Progenitor cell of endocrine pancreas (in vitro differentiated cells): Measurements from ENCODE around the gene GDF10. TPM values are rescaled to one million over a fixed set of nuclear protein-coding genes. Genes with fewer than 3 reads are reported as not detected.

Experiments
- DNase-seq: peaks from one replicate; pipeline ENCODE4 v3.0.0; 2021; ENCODE audit warnings: low spot score; ENCODE audit not compliant: unreplicated experiment
- H3K27ac Mint-ChIP-seq: 2 replicates; pipeline ENCODE4 v1.8.0; 2021; ENCODE audit warnings: mild to moderate bottlenecking, moderate library complexity, mixed read lengths
- H3K27me3 Mint-ChIP-seq: 2 replicates; pipeline ENCODE4 v1.8.0; 2021; ENCODE audit warnings: mixed read lengths
- H3K36me3 Mint-ChIP-seq: 2 replicates; pipeline ENCODE4 v1.8.0; 2022; ENCODE audit warnings: mixed read lengths; ENCODE audit not compliant: insufficient read depth
- H3K4me1 Mint-ChIP-seq: 2 replicates; pipeline ENCODE4 v1.8.0; 2021; ENCODE audit warnings: low read depth, mixed read lengths
- H3K4me3 Mint-ChIP-seq: 2 replicates; pipeline ENCODE4 v1.8.0; 2021; ENCODE audit warnings: low read depth, mild to moderate bottlenecking, moderate library complexity, mixed read lengths
- H3K9me3 Mint-ChIP-seq: 2 replicates; pipeline ENCODE4 v1.8.0; 2021; ENCODE audit warnings: low read depth, mixed read lengths
- total RNA-seq: library from RNA; stranded (reverse); gene quantifications from 2 replicates; pipeline ENCODE4 v1.2.1, GENCODE V29; 2021
- TF ChIP-seq, protein P1 (sequence below): fragments of 200-600 bp; sonication (generic); IDR thresholded peaks from one replicate; pipeline ENCODE4 v1.5.0; 2021; ENCODE audit warnings: antibody characterized with exemption, mild to moderate bottlenecking; ENCODE audit not compliant: unreplicated experiment

The GDF10 gene
- total RNA-seq, 1 donor from 2014 or later: not detected

DNA sequence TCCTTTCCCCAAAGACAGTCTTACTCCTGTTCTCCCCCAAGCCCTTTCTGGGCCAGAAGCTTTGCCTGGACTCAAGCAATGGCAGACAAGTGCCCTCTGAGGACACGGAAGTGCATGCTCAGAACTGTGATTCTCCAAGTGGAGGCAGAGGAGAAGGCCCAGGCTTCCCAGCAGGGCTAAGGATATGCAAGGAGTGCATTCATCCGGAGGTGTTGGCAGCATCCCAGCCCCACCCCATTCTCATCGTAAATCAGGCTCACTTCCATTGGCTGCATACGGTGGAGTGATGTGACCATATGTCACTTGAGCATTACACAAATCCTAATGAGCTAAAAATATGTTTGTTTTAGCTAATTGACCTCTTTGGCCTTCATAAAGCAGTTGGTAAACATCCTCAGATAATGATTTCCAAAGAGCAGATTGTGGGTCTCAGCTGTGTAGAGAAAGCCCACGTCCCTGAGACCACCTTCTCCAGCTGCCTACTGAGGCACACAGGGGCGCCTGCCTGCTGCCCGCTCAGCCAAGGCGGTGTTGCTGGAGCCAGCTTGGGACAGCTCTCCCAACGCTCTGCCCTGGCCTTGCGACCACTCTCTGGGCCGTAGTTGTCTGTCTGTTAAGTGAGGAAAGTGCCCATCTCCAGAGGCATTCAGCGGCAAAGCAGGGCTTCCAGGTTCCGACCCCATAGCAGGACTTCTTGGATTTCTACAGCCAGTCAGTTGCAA lies 46.7 kb downstream of the GDF10 start:
- H3K27ac Mint-ChIP-seq: no peak overlapping the region
- H3K9me3 Mint-ChIP-seq: no peaks in the 10 kb centered on the region
- TF ChIP-seq, protein P1, sequence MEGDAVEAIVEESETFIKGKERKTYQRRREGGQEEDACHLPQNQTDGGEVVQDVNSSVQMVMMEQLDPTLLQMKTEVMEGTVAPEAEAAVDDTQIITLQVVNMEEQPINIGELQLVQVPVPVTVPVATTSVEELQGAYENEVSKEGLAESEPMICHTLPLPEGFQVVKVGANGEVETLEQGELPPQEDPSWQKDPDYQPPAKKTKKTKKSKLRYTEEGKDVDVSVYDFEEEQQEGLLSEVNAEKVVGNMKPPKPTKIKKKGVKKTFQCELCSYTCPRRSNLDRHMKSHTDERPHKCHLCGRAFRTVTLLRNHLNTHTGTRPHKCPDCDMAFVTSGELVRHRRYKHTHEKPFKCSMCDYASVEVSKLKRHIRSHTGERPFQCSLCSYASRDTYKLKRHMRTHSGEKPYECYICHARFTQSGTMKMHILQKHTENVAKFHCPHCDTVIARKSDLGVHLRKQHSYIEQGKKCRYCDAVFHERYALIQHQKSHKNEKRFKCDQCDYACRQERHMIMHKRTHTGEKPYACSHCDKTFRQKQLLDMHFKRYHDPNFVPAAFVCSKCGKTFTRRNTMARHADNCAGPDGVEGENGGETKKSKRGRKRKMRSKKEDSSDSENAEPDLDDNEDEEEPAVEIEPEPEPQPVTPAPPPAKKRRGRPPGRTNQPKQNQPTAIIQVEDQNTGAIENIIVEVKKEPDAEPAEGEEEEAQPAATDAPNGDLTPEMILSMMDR: no peak
- no peak overlapping the region for H3K4me3 Mint-ChIP-seq
- H3K27me3 Mint-ChIP-seq: peaks cover 17% of the 10 kb centered on the region
- H3K36me3 Mint-ChIP-seq: no peaks in the 10 kb centered on the region
- DNase-seq: no peak
- H3K4me1 Mint-ChIP-seq: peaks cover 2% of the 10 kb centered on the region

DNA sequence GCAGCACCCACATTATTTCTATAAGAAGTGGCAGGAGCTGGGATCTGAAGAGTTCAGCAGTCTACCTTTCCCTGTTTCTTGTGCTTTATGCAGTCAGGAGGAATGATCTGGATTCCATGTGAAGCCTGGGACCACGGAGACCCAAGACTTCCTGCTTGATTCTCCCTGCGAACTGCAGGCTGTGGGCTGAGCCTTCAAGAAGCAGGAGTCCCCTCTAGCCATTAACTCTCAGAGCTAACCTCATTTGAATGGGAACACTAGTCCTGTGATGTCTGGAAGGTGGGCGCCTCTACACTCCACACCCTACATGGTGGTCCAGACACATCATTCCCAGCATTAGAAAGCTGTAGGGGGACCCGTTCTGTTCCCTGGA lies 47.3 kb downstream of the GDF10 start:
- H3K4me1 Mint-ChIP-seq: peaks cover 2% of the 10 kb centered on the region
- no peaks in the 10 kb centered on the region for H3K36me3 Mint-ChIP-seq
- no peaks in the 10 kb centered on the region for H3K9me3 Mint-ChIP-seq
- no peak overlapping the region for H3K4me3 Mint-ChIP-seq
- TF ChIP-seq, protein P1: no peak
- H3K27me3 Mint-ChIP-seq: peaks cover 17% of the 10 kb centered on the region
- no peak for DNase-seq
- H3K27ac Mint-ChIP-seq: no peak overlapping the region

DNA sequence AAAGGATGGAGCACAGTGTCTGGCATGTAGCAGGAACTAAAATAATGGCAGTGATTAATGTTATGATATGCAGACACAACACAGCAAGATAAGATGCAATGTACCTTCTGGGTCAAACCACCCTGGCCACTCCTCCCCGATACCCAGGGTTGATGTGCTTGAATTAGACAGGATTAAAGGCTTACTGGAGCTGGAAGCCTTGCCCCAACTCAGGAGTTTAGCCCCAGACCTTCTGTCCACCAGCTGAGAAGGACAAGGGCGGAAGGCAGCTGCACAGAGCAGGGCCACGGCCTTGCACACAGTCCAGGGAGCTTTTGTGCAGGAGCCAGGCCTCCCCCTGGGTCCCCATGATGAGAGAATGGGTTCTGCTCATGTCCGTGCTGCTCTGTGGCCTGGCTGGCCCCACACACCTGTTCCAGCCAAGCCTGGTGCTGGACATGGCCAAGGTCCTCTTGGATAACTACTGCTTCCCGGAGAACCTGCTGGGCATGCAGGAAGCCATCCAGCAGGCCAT lies 48.2 kb downstream of the GDF10 start, which contains the start of gene RBP3:
Gene RBP3, plus strand, starts transcription at position 226 of the 514 bp plus-strand sequence. Its CDS starts 122 bp downstream, at position 348.
- Mint-ChIP-seq H3K9me3 (no peaks in the 10 kb centered on the region), H3K4me3 (no peak within 1 kb of the TSS), H3K27me3 (peaks cover 21% of the 10 kb centered on the region), H3K4me1 (peaks cover 2% of the 10 kb centered on the region), H3K36me3 (no peaks in the 10 kb centered on the region), H3K27ac (no peak within 1 kb of the TSS)
- no peak for DNase-seq
- TF ChIP-seq, protein P1: no peak

DNA sequence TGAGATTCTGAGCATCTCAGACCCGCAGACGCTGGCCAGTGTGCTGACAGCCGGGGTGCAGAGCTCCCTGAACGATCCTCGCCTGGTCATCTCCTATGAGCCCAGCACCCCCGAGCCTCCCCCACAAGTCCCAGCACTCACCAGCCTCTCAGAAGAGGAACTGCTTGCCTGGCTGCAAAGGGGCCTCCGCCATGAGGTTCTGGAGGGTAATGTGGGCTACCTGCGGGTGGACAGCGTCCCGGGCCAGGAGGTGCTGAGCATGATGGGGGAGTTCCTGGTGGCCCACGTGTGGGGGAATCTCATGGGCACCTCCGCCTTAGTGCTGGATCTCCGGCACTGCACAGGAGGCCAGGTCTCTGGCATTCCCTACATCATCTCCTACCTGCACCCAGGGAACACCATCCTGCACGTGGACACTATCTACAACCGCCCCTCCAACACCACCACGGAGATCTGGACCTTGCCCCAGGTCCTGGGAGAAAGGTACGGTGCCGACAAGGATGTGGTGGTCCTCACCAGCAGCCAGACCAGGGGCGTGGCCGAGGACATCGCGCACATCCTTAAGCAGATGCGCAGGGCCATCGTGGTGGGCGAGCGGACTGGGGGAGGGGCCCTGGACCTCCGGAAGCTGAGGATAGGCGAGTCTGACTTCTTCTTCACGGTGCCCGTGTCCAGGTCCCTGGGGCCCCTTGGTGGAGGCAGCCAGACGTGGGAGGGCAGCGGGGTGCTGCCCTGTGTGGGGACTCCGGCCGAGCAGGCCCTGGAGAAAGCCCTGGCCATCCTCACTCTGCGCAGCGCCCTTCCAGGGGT lies 48.9 kb downstream of the GDF10 start:
- DNase-seq: no peak
- no peaks in the 10 kb centered on the region for H3K36me3 Mint-ChIP-seq
- no peak overlapping the region for H3K27ac Mint-ChIP-seq
- no peak overlapping the region for H3K4me3 Mint-ChIP-seq
- no peaks in the 10 kb centered on the region for H3K9me3 Mint-ChIP-seq
- TF ChIP-seq, protein P1: no peak
- peaks cover 2% of the 10 kb centered on the region for H3K4me1 Mint-ChIP-seq
- peaks cover 25% of the 10 kb centered on the region for H3K27me3 Mint-ChIP-seq

DNA sequence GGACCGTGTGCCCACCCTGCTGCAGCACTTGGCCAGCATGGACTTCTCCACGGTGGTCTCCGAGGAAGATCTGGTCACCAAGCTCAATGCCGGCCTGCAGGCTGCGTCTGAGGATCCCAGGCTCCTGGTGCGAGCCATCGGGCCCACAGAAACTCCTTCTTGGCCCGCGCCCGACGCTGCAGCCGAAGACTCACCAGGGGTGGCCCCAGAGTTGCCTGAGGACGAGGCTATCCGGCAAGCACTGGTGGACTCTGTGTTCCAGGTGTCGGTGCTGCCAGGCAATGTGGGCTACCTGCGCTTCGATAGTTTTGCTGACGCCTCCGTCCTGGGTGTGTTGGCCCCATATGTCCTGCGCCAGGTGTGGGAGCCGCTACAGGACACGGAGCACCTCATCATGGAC lies 49.5 kb downstream of the GDF10 start:
- no peak for DNase-seq
- no peak overlapping the region for H3K4me3 Mint-ChIP-seq
- TF ChIP-seq, protein P1: no peak
- no peaks in the 10 kb centered on the region for H3K36me3 Mint-ChIP-seq
- no peak overlapping the region for H3K27ac Mint-ChIP-seq
- peaks cover 2% of the 10 kb centered on the region for H3K4me1 Mint-ChIP-seq
- no peaks in the 10 kb centered on the region for H3K9me3 Mint-ChIP-seq
- H3K27me3 Mint-ChIP-seq: peaks cover 23% of the 10 kb centered on the region
